ENCODE data around the gene EPHB3. TPM values are rescaled to one million over a fixed set of nuclear protein-coding genes. Genes with fewer than 3 reads are reported as not detected.

EPHB3 gene
- polyA plus RNA-seq (ENCODE audit: insufficient read length): 27.6 TPM
- long read RNA-seq, donor 1, full-length matches to known transcripts: 4 of 15 reads
- long read RNA-seq, donor 1, partial matches to known transcripts: 11 of 15 reads
- long read RNA-seq, donor 1, other reads (novel, unspliced or antisense): 0 of 15 reads
- long read RNA-seq, donor 2, full-length matches to known transcripts: 1 of 1 reads
- long read RNA-seq, donor 2, partial matches to known transcripts: 0 of 1 reads
- long read RNA-seq, donor 2, other reads (novel, unspliced or antisense): 0 of 1 reads
- long read RNA-seq, donor 3, full-length matches to known transcripts: 1 of 1 reads
- long read RNA-seq, donor 3, partial matches to known transcripts: 0 of 1 reads
- long read RNA-seq, donor 3, other reads (novel, unspliced or antisense): 0 of 1 reads
- long read RNA-seq, donor 4: 0 reads
- long read RNA-seq, donor 5, full-length matches to known transcripts: 2 of 2 reads
- long read RNA-seq, donor 5, partial matches to known transcripts: 0 of 2 reads
- long read RNA-seq, donor 5, other reads (novel, unspliced or antisense): 0 of 2 reads
- long read RNA-seq, donor 6, full-length matches to known transcripts: 3 of 3 reads
- long read RNA-seq, donor 6, partial matches to known transcripts: 0 of 3 reads
- long read RNA-seq, donor 6, other reads (novel, unspliced or antisense): 0 of 3 reads
- long read RNA-seq, donor 7, full-length matches to known transcripts: 3 of 3 reads
- long read RNA-seq, donor 7, partial matches to known transcripts: 0 of 3 reads
- long read RNA-seq, donor 7, other reads (novel, unspliced or antisense): 0 of 3 reads
- long read RNA-seq, donor 8: 0 reads

DNA sequence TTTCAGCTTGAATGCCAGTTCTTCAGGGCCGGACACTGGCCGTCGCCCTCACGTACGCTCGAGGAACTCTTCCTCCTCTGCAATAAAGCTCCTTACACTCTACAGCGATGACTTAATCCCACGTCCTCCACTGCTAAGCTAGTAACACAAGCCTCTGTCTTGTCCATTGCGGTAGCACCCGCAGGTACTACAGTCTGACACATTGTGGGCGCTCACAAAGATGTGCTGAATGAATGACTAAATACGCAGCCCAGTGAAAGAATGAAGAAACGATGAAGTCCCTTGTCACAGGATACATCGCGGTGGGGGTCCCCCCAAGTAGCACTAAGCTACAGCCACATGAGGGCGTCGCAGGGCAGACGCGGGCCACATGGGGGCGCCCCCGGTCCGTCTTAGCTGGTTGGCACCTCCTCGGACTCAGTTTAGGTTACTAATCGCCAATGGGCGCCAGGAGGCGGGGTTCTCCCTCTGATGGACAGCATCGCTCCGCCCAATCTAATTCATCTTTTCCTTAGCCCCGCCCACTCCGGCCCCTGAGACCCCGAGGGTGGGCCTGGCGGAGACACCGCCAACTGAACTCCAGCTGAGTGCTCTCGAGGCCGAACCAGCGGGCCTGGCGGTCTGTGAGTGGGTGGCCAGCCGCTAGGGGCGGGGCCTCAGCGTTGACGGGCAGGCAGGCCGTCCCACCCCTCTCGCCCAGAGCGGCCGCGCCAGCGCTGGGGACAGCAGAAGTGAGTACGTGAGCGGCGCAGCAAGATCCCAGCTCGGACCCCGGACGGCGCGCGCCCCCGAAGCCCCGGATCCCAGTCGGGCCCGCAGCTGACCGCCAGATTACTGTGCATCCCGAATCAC, at the start of gene EPHB3:
TSS of gene EPHB3 (plus strand) at position 725 of the 852 bp plus-strand sequence. CDS start 451 bp downstream, outside the sequence.
- DNase-seq: peak; percentile 100

DNA sequence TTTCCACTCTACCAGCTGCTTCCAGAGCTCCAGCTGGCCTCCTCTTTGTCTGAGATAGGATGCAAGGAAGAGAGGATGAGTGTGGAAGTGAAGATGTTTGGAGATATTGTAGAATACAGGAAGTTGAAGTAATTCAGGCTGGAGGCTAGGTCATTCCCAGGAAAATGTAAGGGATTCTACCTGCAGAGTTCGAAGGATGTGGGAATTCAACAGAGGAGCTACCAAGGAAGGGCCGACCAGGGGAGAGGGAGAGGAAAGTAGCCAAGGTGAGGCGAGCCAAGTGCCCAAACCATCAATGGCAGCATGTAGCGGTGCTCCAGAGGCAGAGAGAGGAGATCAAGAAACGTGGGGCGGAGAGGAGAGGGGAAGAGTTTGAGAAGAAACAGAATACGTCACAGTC, 49.0 kb upstream of the EPHB3 start:
- DNase-seq: no peak

DNA sequence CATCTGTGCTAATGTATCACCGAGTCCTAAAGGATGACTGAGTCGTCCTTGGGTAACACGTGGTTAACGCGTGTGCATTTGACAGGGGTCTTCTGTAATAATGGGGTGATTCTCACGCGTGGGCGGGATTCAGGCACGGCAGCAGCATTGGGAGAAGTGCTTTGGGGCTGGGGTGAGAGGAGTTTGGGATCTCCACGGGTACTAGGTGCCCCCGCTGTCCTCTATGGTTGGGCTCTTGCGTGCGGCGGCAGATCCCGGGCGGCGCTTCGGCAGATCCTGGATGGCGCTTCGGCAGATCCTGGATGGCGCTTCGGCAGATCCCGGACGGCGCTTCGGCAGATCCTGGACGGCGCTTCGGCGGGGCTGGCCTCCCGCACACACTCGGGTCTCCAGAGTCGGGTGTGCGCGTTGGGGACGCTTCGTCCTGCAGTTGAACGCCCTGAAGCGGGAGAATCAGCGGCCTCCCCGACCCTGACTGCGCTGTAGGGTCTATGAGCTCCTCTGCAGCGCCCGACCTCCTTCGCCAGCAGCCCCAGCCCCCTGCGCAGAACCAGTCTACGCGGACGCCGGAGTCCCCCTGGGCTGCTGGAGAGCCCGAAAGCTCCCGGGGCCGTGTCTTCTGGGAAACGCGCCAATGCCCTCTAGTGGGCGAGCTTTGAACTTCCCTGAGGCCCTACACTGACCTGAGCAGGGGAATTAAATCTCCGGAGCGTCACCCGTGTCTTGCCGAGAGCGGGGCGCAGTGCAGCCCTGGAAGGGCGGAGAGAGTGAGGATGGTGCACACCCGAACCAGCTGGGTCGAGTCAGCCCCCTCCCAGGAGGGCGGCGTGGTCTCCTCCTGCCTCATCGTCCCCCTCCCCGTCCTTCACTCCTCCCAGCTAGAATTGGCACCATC, 48.1 kb upstream of the EPHB3 start:
- peak; percentile 88 for DNase-seq

DNA sequence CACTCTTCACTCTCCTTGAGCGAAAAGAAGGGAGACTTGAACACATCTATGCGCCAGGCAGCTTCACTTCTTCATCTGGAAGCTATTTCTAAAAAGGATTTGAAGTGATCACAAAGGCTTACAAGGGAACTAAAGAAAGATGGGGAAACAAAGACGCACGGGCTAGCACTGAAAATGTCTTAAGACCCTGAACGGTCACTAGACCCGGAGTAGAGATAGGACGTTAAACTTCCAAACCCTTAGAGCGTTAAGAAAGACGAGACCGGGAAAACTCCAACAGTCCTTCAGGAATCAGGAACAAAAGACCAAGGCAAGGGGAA, 47.5 kb upstream of the EPHB3 start:
- DNase-seq: no peak

DNA sequence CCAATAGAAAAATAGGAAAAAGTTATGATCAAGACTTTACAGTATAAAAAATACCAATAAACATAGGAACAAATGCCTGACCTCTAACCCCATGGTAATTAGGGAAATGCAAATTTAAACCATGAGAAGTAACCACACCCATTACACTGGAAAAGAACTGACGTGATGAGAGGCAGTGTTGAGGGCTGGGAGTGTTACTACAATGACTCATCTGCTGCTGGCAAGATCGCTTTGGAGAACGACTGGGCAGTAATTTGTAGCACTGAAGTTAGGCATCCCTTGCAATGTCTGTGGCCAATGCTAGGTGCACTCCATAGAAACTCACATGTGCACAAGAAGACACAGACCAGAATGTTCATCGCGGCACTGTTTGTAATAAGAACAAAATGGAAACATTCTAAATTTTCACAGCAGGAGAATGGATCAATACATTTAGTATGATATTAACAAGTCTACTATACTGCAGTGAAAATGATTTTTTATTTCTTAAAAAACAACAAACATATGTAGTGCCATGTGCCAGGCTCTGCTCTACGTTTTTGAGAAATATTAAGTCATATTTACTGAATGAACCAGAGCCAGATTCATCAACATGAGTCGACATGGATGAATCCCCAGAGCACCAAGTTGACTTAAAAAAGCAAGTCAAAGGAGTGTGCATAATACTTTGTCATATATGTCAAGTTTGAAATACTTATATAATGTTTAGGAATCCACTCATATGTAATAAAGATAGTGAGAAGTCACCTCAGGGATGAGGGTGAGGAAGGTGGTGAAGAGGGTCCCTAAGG, 37.6 kb upstream of the EPHB3 start:
- no peak for DNase-seq

DNA sequence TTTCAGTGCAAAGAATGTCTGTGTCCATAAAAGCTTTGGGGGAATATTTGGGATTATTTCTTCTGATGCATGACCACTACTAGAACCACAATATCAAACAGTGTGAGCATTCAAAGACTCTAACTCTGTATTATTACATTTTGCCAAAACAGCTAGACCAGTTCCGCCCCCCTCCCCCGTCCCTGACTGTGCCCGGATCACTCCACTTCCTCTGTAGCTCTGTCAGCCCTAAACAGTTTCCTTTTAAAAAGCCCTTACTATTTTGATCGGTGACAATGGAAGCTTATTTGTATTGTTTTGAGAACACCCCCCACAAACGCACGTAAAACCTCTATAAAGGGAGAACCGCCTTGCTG, 36.6 kb upstream of the EPHB3 start:
- no peak for DNase-seq

DNA sequence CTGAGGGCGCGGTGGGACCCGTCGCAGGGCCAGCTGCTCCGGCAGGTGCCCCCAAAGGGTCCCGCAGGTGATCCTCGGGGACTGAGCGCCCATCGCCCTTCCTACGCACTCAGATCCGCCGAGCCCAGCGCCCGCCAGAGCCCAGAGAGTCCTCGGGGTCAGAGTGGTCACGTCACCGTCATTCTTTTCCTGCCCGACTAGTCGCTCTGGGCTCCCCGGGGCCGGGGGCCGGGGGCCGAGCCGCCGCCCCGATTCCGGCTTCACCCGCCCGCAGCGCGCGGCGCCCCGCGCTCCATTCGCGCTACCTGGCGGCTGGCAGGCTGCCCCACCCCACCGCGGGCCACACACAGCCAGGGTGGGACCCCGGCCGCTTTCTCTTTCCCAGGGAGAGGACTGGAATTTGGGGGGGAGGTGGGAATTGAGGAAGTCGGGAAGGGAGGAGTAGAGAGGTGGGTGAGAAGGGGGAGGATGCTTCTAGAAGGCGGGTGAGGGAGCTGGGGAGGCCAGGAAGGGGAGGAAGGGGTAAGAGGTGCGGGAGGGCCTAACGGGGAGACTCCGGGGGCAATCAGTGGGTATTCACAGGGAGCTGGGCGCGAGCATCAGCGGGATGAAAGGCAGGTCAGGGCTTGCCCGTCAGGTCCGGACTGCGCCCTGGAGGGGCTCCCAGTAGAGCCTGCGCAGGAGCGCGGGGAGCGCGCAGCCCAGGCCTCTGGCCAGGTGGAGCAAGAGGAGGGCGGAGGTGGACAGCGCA, 36.1 kb upstream of the EPHB3 start:
- DNase-seq: no peak

DNA sequence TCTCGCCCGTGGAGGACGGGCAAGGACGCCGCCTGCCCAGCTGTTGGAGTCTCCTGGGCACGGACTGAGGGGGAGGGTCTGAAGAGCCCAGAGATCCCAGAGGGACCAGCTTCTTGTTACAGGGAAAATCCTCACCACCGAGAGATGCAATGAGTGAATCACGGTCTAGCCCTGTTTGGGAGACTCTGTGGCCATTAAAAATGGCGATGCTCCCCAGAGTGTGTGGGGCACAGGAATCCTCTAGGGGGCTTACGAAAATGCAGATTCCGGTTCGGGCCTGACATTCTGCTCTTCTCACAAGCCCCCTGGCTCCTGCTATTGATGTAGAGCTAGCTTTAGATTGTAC, 35.5 kb upstream of the EPHB3 start:
- DNase-seq: no peak

DNA sequence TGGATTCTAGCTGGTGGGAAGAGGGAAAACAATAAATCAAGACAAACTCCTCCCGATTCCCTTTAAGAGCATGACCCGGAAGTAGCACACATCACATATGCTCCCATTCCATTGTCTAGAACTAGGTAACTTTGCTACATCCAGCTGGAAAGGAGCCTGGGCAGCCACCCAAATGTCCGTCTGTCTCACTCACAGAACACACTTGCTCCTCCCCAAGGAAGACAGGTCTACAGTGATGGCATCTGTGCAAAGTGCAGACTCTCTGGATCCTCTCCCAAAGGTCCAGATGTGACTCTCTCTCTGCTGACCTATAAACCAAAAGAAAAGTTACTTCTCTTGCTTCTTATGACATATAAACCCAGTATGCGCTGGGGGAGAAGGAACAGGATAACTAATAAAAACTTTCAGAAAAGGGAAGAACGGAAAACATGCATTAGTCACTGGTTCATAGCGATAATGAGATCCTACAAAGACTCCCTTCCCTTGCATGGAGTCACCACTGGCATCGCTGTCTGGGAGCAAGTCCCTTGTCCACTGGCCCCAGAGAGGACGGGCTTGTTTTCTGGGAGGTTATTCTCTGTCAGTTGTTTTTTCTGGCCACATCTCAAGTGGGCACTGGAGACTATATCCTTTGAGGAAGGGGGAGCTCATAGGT, 29.8 kb upstream of the EPHB3 start:
- no peak for DNase-seq

DNA sequence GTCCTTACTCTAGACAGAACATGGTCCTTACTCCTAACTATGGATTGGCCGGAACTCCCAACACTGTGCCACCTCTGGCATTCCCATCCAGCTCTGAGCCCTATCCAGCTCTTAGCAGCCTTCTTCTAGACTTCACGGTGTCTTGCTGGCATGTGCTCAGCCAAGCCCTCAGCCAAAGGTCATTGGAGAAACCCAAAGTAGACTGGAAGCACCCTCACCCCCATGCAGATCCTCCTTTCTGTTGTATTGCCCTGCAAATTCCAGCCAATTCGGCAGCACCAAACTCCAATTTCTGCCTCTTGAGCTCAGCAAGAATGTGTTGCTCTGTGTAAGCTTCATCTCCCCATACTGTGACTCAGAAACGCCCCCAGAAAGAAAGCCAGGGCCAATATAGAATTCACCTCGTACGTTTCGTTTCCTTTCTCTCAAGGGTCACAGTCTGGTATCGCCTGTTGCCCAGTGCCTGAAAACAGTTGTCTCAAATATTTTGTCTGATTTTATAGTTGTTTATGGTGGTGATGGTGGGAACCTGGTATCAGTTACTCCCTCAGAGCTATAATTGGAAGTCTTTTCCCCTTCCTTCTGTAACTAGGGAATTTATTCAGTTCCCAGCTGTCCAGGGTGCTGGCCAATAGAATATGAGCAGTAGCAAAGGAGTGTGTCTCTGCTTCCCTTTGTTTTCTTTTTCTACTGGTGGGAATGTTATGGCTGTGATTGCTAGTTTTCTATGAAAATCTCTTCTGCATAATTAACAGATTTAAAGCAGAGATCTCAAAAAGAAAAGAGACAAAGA, 28.4 kb upstream of the EPHB3 start:
- no peak for DNase-seq

DNA sequence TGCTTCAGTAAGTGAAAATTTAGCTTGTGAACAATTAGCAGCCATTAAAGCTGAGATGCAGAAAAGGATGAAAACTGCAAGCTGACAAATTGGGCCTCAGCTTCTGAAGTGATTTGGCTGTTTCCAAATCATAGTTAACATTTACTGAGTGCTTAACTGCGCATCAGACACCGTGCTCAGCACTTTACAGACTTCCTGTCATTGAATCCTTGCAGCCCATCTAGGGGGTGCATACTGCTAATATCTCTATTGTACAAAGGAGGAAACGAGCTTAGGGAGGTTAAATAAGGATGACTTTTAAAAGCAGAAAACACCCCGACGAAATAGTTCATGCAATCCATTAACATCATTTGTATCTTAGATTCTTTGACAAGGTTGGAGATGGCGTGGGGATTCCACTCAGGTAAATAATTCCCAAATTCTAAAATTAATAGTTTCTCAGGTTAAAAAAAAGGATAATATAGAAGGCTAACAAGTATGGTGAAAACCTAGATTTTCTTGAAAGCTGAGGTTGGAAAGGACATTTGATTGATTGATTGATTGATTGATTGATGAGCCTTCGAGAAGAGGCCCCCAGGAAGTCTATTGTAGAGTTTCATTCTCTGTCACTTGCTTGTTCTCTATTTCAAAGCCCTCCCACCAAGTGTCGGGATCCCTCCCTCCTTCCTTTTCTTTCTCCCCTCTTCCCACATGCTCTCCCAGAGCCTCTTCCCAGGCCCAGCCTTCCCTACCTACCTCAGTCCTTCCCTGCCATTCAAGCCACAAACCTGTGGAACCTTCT, 23.5 kb upstream of the EPHB3 start:
- no peak for DNase-seq

DNA sequence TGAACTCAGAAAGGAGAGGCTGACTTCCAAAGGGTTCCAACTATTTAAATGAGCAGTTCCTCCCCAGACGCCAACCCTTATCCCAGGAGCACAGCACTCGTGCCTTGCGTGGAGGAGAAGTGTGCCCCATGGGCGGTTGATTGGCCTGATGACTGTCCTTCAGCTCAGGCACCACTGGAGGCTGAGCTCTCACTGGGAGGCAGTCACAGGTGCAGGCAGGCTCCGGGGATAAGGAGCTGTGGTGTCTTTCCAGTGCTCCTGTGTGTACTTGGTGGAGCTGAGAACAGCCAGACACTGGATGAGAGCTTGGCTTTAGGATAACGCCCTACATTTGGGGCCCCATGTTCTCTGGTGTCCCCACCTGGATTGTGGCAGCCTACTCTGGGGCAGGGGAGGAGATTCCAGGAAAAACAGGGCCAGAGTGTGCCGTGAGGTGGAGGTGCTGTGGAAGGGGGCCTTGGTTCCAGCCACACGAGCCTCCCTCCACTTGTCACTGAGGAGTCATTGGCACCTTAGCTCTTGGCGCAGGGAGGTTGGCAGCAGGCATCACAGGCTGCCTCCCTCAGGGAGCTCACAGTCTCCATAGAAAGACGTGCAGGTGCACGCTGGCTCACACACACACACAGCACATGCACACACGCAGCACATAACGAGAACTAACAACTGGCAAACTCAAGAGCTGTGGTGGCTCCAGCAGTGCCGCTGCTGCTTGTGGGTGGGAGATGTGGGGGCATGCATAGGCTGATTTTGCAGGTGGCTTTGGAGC, 22.7 kb upstream of the EPHB3 start:
- no peak for DNase-seq

DNA sequence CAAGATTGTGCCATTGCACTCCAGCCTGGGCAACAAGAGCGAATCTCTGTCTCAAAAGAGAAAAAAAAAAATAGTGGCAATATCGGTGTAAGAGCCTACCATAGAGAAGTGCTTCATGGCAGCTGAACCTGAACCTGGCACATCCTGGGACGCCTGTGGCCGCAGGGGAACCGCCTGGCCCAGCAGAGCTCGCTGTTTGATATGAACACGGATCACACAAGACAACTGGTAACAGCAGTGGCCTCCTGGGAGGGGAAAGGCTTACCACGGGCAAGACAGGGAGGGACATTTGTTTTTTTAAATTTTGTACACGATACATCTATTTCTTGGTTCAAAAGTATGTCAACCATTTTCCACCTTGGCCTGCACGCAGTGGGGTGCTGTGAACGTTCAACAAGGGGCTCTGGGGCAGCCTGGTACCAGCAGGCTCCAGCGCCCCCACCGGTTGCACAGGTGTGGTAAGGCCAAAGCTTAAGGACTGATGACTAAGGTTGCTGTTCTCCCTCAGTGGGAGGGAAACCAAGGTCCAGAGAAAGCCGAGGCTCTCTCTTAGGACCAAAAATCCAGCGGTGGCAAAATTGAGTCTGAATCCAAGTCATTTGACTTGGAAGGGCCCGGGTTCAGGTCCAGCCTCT, 21.7 kb upstream of the EPHB3 start:
- DNase-seq: no peak

DNA sequence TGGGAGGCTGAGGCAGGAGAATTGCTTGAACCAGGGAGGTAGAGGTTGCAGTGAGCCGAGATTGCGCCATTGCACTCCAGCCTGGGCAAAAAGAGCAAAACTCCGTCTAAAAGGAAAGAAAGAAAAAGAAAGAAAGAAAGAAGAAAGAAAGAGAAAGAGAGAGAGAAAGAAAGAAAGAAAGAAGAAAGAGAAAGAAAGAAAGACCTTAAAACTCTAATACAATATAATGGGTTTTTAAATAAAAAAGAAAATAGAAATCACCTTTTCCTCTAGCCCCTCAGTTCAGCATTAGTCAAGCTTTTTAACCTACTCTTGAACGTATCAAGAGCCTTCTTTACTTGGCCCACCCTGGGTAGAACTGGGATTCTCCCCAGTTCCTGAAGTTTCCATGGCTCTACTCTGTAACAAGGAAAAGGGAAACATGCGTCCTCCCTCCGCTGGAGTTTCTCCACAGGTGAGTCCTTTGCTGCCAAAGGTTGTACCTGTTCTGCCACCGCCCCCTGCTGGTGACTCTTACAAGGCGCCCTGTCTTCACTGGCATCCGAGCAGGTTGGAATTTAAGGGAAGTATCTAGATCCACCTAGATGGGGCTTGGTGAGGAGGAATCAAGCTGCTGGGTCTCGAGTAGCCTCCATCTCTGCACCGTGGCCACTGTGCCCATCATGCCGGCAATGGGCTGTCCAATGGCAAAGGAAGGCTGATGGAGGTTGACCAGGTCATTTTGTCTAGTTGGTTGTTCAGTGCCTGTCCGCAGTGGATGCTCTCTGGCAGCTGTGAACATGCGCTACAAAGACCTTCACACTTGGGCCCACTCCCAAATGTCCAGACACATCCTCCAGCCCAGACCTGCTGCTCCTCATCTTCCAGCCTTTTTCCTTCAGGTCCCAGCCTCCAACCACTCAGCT, 20.6 kb upstream of the EPHB3 start:
- DNase-seq: no peak

DNA sequence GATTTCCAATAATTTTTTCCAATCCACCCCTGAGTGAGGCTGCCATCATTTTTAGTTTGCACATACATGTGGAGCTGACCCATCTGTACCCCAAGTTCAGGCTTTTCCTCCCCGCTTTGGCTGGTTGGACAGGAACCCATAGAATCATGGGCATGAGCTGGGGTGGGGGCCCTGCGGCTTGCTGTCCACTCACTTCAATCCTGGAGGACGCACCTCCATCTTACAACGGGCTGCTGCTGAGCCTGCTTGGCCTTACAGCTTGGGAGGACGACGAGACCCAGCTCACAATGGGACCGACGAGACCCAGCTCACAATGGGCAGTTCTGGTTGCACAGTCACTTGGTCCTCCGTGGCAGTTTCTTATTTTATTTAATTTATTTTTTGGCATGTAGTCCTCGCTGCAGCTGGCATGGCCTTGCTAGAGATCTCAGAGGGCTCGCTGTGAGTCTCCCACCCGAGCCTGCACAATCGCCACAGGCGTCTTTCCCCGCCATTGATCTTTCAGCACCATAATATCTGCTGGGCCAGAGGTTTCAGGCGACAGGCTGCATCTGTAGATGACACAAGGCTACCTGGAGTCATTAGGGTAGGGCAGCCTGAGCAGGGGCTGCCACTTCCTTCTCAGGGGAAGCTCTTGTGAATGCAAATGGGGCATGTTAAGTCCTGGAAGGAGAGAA, 19.6 kb upstream of the EPHB3 start:
- no peak for DNase-seq

All from left kidney (tissue), 8 donors.